Colonic mucosa (tissue), 4 donors: Measurements from ENCODE around the gene TRAIP. TPM values are rescaled to one million over a fixed set of nuclear protein-coding genes. Genes with fewer than 3 reads are reported as not detected.

Experiments
- DNase-seq: peaks from one replicate; pipeline ENCODE4 v3.0.0-alpha.2; 2020
- H3K27ac ChIP-seq: fragments of 200-600 bp; one replicate; pipeline ENCODE4 v1.8.0; 2021
- H3K27me3 ChIP-seq: fragments of 200-600 bp; one replicate; pipeline ENCODE4 v1.8.0; 2021
- H3K36me3 ChIP-seq: fragments of 200-600 bp; one replicate; pipeline ENCODE4 v1.8.0; 2021
- H3K4me1 ChIP-seq: fragments of 200-600 bp; one replicate; pipeline ENCODE4 v1.8.0; 2021; ENCODE audit warnings: mild to moderate bottlenecking
- H3K4me3 ChIP-seq: fragments of 200-600 bp; one replicate; pipeline ENCODE4 v1.8.0; 2021
- H3K9ac ChIP-seq, 2 donors: one replicate each; pipeline ENCODE4 v1.7.0; 2013; ENCODE audit warnings: control low read depth in 2 of 2, low read depth in 2 of 2, low read length in 2 of 2
- H3K9me3 ChIP-seq: fragments of 200-600 bp; one replicate; pipeline ENCODE4 v1.8.0; 2021
- CTCF ChIP-seq: fragments of 200-600 bp; IDR thresholded peaks from one replicate; pipeline ENCODE4 v1.8.0; 2022; ENCODE audit warnings: antibody characterized with exemption, mild to moderate bottlenecking
- intact Hi-C: fragments of 100-400 bp; cut with DNase I; formaldehyde crosslinking; loops from one replicate; pipeline ENCODE4 v1.14.1; 2022
- total RNA-seq, 2 donors: library from RNA; stranded (reverse); fragmentation: NEBNext Ultra II Directional in 1 of 2; extraction: Animal tissue kit (Norgen Biotek cat#: 25700) in 1 of 2; gene quantifications; one replicate each; pipeline ENCODE4 v1.2.1, GENCODE V29; 2021
- donor health status: healthy.
- donor health status: DM: no; HTN: no; CAD: no.
- donor health status: DM: no; HTN: no; CAD: no.

Gene TRAIP
- total RNA-seq, 2 donors from 2014 or later: 3.6 to 19.7 TPM

- no peaks in the 10 kb centered on the region for H3K9me3 ChIP-seq
- intact Hi-C loops: no loop called here
- DNase-seq: no peak
- H3K4me3 ChIP-seq: no peak overlapping the region
- no peak overlapping the region for H3K9ac ChIP-seq
- peaks cover 28% of the 10 kb centered on the region for H3K27me3 ChIP-seq
- TF ChIP-seq CTCF: no peak
- no peak overlapping the region for H3K27ac ChIP-seq
- no peaks in the 10 kb centered on the region for H3K36me3 ChIP-seq
- H3K4me1 ChIP-seq: peaks cover 9% of the 10 kb centered on the region
Observed at GRCh38 chr3:49867871-49868321, 11.5 kb upstream of the TRAIP start.

DNA sequence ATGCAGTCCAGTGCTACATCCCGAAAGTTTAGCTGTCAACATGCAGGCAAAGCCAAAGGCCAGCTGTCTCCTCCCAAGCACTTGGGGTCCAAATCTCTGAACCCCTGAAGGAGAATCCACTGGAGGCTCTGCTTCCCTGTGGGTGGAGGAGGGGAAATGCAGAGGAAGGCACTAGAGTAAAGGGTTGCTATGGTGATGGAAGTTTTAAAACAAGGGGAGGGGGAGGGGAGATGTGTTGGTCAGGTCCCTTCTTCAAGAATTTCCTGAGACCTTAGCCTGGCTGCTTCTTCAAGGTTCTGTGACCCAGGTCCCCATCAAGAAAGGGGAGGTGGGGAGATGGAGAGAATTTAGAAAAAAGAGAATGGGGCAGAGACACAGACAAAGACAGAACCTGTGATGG lies 11.0 kb upstream of the TRAIP start:
- no peak for DNase-seq
- Histone ChIP-seq H3K9ac (no peak overlapping the region), H3K4me1 (peaks cover 9% of the 10 kb centered on the region), H3K9me3 (no peaks in the 10 kb centered on the region), H3K4me3 (no peak overlapping the region), H3K27ac (no peak overlapping the region), H3K36me3 (no peaks in the 10 kb centered on the region), H3K27me3 (peaks cover 28% of the 10 kb centered on the region)
- TF ChIP-seq CTCF: no peak
- intact Hi-C loops: no loop called here

- H3K9ac ChIP-seq: no peak overlapping the region
- no peaks in the 10 kb centered on the region for H3K36me3 ChIP-seq
- peaks cover 21% of the 10 kb centered on the region for H3K27me3 ChIP-seq
- no peak overlapping the region for H3K4me3 ChIP-seq
- intact Hi-C loops: no loop called here
- no peak for DNase-seq
- no peak for TF ChIP-seq CTCF
- H3K27ac ChIP-seq: no peak overlapping the region
- H3K9me3 ChIP-seq: no peaks in the 10 kb centered on the region
- peaks cover 9% of the 10 kb centered on the region for H3K4me1 ChIP-seq
Observed at GRCh38 chr3:49865198-49865784, 8.9 kb upstream of the TRAIP start.

DNA sequence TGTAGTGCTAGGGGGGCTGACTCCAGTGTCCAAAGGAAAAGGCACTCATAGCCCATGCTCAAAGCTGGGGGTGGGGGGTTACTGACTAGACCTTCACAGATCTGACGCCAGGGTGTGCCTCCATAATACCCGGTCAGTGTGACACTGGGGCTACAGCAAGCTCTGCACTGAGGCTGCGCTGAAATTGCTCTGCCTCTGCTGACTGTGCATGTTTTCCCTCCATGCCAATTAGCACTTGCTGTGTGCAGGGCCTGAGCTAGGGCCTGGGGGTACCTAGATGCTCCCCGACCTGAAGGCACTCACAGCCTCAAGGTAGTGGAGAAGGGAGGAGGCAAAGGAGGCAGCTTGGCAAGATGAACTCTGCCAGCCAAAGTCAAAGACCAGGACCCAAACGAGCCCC lies 8.1 kb upstream of the TRAIP start:
- no peak overlapping the region for H3K4me3 ChIP-seq
- no peak for TF ChIP-seq CTCF
- no peak overlapping the region for H3K9ac ChIP-seq
- H3K4me1 ChIP-seq: peaks cover 7% of the 10 kb centered on the region
- no peaks in the 10 kb centered on the region for H3K36me3 ChIP-seq
- DNase-seq: no peak
- H3K27me3 ChIP-seq: peaks cover 14% of the 10 kb centered on the region
- no peak overlapping the region for H3K27ac ChIP-seq
- H3K9me3 ChIP-seq: no peaks in the 10 kb centered on the region
- intact Hi-C loops: no loop called here

DNA sequence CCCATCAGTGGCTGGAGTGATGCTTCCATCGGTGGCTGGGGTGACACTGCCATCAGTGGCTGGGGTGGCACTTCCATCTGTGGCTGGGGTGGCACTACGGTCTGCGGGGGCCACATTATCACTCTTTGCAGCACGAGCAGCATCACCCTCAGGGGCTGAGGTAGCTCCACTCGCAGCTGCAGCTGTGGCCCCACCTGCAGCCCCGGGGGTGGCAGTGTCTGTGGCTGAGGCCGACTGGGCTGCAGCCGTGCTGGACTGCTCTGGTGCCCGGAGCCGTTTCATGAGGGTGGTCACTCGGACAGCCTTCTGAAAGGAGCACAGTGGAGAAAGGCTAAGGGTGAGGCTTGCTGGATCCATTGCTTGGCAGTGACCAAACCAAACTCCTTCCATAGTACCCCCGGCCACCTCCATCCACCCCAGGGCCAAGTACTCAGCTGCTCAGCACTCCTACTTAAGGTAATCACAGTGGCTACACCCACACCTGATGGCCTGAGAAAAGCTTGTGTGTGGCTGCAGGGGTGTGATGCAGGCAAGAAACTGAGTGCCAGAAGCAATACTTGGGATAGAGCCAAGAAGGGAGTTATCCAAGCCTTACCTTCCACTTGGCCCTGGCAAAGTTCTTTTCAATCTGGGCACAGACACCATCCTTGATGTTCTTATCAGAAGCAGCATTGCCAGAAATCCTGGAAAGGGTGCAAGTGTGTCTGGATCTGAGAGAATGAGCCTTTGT lies 3.4 kb upstream of the TRAIP start:
- no peak overlapping the region for H3K4me3 ChIP-seq
- peaks cover 5% of the 10 kb centered on the region for H3K4me1 ChIP-seq
- intact Hi-C loops: no loop called here
- no peak for DNase-seq
- H3K36me3 ChIP-seq: no peaks in the 10 kb centered on the region
- TF ChIP-seq CTCF: no peak
- no peaks in the 10 kb centered on the region for H3K9me3 ChIP-seq
- no peaks in the 10 kb centered on the region for H3K27me3 ChIP-seq
- H3K9ac ChIP-seq: no peak overlapping the region
- no peak overlapping the region for H3K27ac ChIP-seq
